T-helper 1 cell treated with Interleukin-12 subunit alpha and Interleukin-12 subunit beta and Interleukin-4 antibody, amounts not matched to agents 30 ng/mL and 1 ng/mL, for 36 hours (primary cell): ENCODE data around the gene TRIO. TPM values are rescaled to one million over a fixed set of nuclear protein-coding genes. Genes with fewer than 3 reads are reported as not detected.

Experiments
- intact Hi-C: fragments of 100-400 bp; cut with micrococcal nuclease; formaldehyde crosslinking; loops from one replicate; pipeline ENCODE4 v1.15.1; 2024
- total RNA-seq: library from RNA; stranded (reverse); gene quantifications from 2 replicates; pipeline ENCODE4 v1.2.3, GENCODE V29; 2022

Gene TRIO
- total RNA-seq, 1 donor from 2014 or later: 12.9 TPM

- intact Hi-C loops: no loop called here
These were observed 96.3 kb downstream of the TRIO start for GRCh38 chr5:14239404-14239803.

GRCh38 chr5:14239951-14240350 is 96.8 kb downstream of the TRIO start:
- intact Hi-C loops: no loop called here

- intact Hi-C loops: no loop called here
These were observed 97.2 kb downstream of the TRIO start for GRCh38 chr5:14240359-14240758.

- intact Hi-C loops: no loop called here
These were observed 98.0 kb downstream of the TRIO start for GRCh38 chr5:14241141-14241540.

- intact Hi-C loops: no loop called here
These were observed 99.3 kb downstream of the TRIO start for GRCh38 chr5:14242447-14242846.

- intact Hi-C loops: no loop called here
These were observed 99.8 kb downstream of the TRIO start for GRCh38 chr5:14242871-14243383.

- intact Hi-C loops: no loop called here
These were observed 100.6 kb downstream of the TRIO start for GRCh38 chr5:14243766-14244165.

- intact Hi-C loops: no loop called here
These were observed 101.6 kb downstream of the TRIO start for GRCh38 chr5:14244721-14245120.

- intact Hi-C loops: no loop called here
These were observed 102.2 kb downstream of the TRIO start for GRCh38 chr5:14245132-14245925.

GRCh38 chr5:14246350-14247053 is 103.4 kb downstream of the TRIO start:
- intact Hi-C loops: no loop called here

- intact Hi-C loops: no loop called here
These were observed 103.9 kb downstream of the TRIO start for GRCh38 chr5:14247054-14247386.

- intact Hi-C loops: no loop called here
These were observed 106.3 kb downstream of the TRIO start for GRCh38 chr5:14249258-14250082.

GRCh38 chr5:14250084-14250695 is 107.0 kb downstream of the TRIO start:
- intact Hi-C loops: no loop called here

- intact Hi-C loops: no loop called here
These were observed 107.9 kb downstream of the TRIO start for GRCh38 chr5:14250748-14251701.

- intact Hi-C loops: no loop called here
These were observed 108.6 kb downstream of the TRIO start for GRCh38 chr5:14251733-14252132.

GRCh38 chr5:14252793-14253192 is 109.7 kb downstream of the TRIO start:
- intact Hi-C loops: no loop called here

GRCh38 chr5:14254686-14255085 is 111.5 kb downstream of the TRIO start:
- intact Hi-C loops: no loop called here

GRCh38 chr5:14256026-14256690 is 113.0 kb downstream of the TRIO start:
- intact Hi-C loops: no loop called here

- intact Hi-C loops: no loop called here
These were observed 113.7 kb downstream of the TRIO start for GRCh38 chr5:14256756-14257393.
